AG04449 (cell line): Measurements from ENCODE around the gene SHOC1.
"Not testable (repeated sequence)": the region's sequence is repeated elsewhere in the genome, so short reads cannot be mapped to it uniquely, and the experiment has no call there.

Experiments
- CTCF ChIA-PET: fragments of 350-600 bp; formaldehyde crosslinking; extraction: SDS; loops from one replicate; lab custom pipeline; 2021; ENCODE audit warnings: antibody characterized with exemption; lab: Yijun Ruan, JAX
- POLR2A ChIA-PET: fragments of 400-600, 350-600 bp; formaldehyde crosslinking; extraction: SDS; loops from one replicate; lab custom pipeline; 2020; ENCODE audit warnings: antibody characterized with exemption, inconsistent platforms; lab: Yijun Ruan, JAX
- DNase-seq: peaks from one replicate; pipeline ENCODE4 v3.0.0-alpha.2; 2010; ENCODE audit warnings: low read depth, low spot score
- H3K4me3 ChIP-seq: 2 replicates; pipeline ENCODE4 v1.5.1; 2011; ENCODE audit warnings: low read depth, mild to moderate bottlenecking, control low read depth, low read length
- CTCF ChIP-seq: IDR thresholded peaks from one replicate; pipeline ENCODE4 v1.5.1; 2011; ENCODE audit warnings: mild to moderate bottlenecking, moderate library complexity, low read length, control low read depth, inconsistent platforms; ENCODE audit not compliant: insufficient read depth; ENCODE audit errors: missing control alignments

SHOC1 gene

GRCh38 chr9:111825468-111826145, 30.9 kb upstream of the SHOC1 start:
- POLR2A ChIA-PET = no interaction called here
- no peak overlapping the region for H3K4me3 ChIP-seq
- no peak for TF ChIP-seq CTCF
- CTCF ChIA-PET = no interaction called here
- DNase-seq = no peak

GRCh38 chr9:111821006-111821528, 26.3 kb upstream of the SHOC1 start:
- no peak for TF ChIP-seq CTCF
- ChIA-PET POLR2A (no interaction called here), CTCF (no interaction called here)
- no peak overlapping the region for H3K4me3 ChIP-seq
- no peak for DNase-seq

GRCh38 chr9:111819360-111819759, 24.6 kb upstream of the SHOC1 start:
- TF ChIP-seq CTCF = no peak
- CTCF ChIA-PET = no interaction called here
- no peak overlapping the region for H3K4me3 ChIP-seq
- POLR2A ChIA-PET = no interaction called here
- no peak for DNase-seq

GRCh38 chr9:111815285-111816070, 20.7 kb upstream of the SHOC1 start:
- no peak for TF ChIP-seq CTCF
- H3K4me3 ChIP-seq = no peak overlapping the region
- POLR2A ChIA-PET = no interaction called here
- no peak for DNase-seq
- CTCF ChIA-PET = interaction anchor here (1.2 kb wide), 1 partner anchor 16 kb away, joined by 3 read pairs; no protein-coding TSS in a partner anchor

- TF ChIP-seq CTCF = no peak
- ChIA-PET CTCF (no interaction called here), POLR2A (no interaction called here)
- no peak for DNase-seq
- no peak overlapping the region for H3K4me3 ChIP-seq
Measured at GRCh38 chr9:111812337-111812736, 17.6 kb upstream of the SHOC1 start.

GRCh38 chr9:111810908-111811307, 16.2 kb upstream of the SHOC1 start:
- TF ChIP-seq CTCF = no peak
- no peak overlapping the region for H3K4me3 ChIP-seq
- POLR2A ChIA-PET = no interaction called here
- CTCF ChIA-PET = no interaction called here
- DNase-seq = no peak

- CTCF ChIA-PET, H3K4me3 ChIP-seq, DNase-seq, POLR2A ChIA-PET: not testable (repeated sequence)
Measured at GRCh38 chr9:111810415-111810814, 15.7 kb upstream of the SHOC1 start.
